Liver (tissue), 3 donors: ENCODE results near the gene ADK.

Experiments
- EGR1 ChIP-seq, 2 donors: IDR thresholded peaks; 2 replicates each; pipeline ENCODE4 v1.6.1; 2016 to 2018; ENCODE audit warnings: antibody characterized with exemption in 2 of 2, low read depth in 2 of 2
- FOXA2 ChIP-seq: IDR thresholded peaks from 2 replicates; pipeline ENCODE4 v1.6.1; 2016; ENCODE audit warnings: antibody characterized with exemption
- JUND ChIP-seq, 2 donors: IDR thresholded peaks; 2 replicates each; pipeline ENCODE4 v1.6.1; 2016; ENCODE audit warnings: antibody characterized with exemption in 2 of 2
- NR2F2 ChIP-seq: IDR thresholded peaks from 2 replicates; pipeline ENCODE4 v1.6.1; 2016; ENCODE audit warnings: antibody characterized with exemption
- RAD21 ChIP-seq, 2 donors: IDR thresholded peaks; 2 replicates each; pipeline ENCODE4 v1.6.1; 2016; ENCODE audit warnings: antibody characterized with exemption in 2 of 2, mild to moderate bottlenecking in 2 of 2
- TF ChIP-seq, protein P1 (sequence below): IDR thresholded peaks from 2 replicates; pipeline ENCODE4 v1.6.1; 2016; ENCODE audit warnings: antibody characterized with exemption
- TF ChIP-seq, protein P2 (sequence below): fragments of 150-350 bp; IDR thresholded peaks from 2 replicates; pipeline ENCODE4 v1.5.1; 2017; ENCODE audit warnings: improper control_type of control experiment, low read depth, low read length; ENCODE audit not compliant: missing input control
- donor health status: healthy.
- donor health status: healthy.

DNA sequence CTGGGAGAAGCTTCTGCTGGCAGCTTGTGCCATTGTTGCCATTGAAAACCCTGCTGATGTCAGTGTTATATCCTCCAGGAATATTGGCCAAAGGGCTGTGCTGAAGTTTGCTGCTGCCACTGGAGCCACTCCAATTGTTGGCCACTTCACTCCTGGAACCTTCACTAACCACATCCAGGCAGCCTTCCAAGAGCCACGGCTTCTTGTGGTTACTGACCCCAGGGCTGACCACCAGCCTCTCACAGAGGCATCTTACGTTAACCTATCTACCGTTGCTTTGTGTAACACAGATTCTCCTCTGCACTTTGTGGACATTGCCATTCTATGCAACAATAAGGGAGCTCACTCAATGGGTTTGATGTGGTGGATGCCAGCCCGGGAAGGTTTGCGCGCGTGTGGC is 220.7 kb downstream of the ADK start:
- TF ChIP-seq, protein P1, sequence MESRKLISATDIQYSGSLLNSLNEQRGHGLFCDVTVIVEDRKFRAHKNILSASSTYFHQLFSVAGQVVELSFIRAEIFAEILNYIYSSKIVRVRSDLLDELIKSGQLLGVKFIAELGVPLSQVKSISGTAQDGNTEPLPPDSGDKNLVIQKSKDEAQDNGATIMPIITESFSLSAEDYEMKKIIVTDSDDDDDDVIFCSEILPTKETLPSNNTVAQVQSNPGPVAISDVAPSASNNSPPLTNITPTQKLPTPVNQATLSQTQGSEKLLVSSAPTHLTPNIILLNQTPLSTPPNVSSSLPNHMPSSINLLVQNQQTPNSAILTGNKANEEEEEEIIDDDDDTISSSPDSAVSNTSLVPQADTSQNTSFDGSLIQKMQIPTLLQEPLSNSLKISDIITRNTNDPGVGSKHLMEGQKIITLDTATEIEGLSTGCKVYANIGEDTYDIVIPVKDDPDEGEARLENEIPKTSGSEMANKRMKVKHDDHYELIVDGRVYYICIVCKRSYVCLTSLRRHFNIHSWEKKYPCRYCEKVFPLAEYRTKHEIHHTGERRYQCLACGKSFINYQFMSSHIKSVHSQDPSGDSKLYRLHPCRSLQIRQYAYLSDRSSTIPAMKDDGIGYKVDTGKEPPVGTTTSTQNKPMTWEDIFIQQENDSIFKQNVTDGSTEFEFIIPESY = no peak
- TF ChIP-seq, protein P2, sequence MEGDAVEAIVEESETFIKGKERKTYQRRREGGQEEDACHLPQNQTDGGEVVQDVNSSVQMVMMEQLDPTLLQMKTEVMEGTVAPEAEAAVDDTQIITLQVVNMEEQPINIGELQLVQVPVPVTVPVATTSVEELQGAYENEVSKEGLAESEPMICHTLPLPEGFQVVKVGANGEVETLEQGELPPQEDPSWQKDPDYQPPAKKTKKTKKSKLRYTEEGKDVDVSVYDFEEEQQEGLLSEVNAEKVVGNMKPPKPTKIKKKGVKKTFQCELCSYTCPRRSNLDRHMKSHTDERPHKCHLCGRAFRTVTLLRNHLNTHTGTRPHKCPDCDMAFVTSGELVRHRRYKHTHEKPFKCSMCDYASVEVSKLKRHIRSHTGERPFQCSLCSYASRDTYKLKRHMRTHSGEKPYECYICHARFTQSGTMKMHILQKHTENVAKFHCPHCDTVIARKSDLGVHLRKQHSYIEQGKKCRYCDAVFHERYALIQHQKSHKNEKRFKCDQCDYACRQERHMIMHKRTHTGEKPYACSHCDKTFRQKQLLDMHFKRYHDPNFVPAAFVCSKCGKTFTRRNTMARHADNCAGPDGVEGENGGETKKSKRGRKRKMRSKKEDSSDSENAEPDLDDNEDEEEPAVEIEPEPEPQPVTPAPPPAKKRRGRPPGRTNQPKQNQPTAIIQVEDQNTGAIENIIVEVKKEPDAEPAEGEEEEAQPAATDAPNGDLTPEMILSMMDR = no peak
- TF ChIP-seq NR2F2 (no peak), FOXA2 (no peak), EGR1 (IDR thresholded peaks at IDR 0.05; ENCODE audit: low read depth in 2 of 2) (no peak), RAD21 (IDR thresholded peaks at IDR 0.05) (no peak), JUND (IDR thresholded peaks at IDR 0.05) (no peak)
